ENCODE results near the gene ROBO4.
A peak's percentile ranks its signal among the peaks of the same experiment; 100 is the strongest.

The ROBO4 gene

DNA sequence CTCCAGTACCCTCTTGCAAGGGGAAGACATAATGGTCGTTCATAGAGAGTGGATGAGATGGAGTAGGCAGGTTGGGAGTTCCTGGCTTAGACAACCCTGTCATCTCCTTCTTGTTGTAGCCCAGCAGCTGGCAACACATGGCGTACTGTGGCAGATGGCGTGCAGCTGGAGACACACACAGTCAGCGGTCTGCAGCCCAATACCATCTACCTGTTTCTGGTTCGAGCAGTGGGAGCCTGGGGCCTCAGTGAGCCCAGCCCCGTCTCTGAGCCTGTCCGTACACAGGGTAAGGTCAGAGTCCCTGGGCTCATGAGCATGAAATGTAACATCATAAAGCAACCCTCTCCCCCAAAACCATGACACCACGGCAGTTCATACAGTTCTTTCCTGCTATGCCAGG lies 23.7 kb downstream of the ROBO4 start:
- no peak for DNase-seq (ENCODE audit: low read depth in 2 of 2)

DNA sequence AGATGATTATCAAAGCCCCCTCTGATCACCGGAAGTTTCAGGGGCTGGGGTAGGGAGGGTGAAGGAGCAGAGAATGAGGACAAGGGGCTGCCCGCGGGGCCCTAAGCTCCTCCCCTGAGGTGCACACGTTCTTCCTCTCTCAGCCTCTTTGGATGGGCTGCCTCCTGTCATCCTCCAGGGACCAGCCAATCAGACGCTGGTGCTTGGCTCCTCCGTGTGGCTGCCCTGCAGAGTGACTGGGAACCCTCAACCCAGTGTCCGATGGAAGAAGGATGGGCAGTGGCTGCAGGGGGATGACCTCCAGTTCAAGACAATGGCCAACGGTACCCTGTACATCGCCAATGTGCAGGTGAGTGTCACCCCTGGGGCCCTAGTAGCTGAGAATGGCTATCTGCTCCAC lies 24.9 kb downstream of the ROBO4 start:
- no peak for DNase-seq (ENCODE audit: low read depth in 2 of 2)

DNA sequence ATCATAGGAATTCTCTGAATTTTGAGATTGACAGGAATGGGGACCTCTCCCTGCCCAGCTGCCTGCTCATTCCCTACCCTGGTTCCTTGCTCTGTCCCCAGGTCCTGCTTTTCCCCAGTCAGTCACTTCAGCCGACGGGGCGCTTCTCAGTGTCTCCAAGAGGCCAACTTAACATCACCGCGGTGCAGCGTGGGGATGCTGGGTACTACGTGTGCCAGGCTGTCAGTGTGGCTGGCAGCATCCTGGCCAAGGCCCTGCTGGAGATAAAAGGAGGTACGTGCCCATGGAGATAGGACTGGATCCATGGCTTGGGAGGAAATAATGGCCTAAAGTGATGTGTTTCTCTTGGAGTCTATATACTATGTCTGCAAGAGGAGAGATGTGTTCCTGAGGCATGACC lies 25.4 kb downstream of the ROBO4 start:
- DNase-seq (ENCODE audit: low read depth in 2 of 2) = no peak

DNA sequence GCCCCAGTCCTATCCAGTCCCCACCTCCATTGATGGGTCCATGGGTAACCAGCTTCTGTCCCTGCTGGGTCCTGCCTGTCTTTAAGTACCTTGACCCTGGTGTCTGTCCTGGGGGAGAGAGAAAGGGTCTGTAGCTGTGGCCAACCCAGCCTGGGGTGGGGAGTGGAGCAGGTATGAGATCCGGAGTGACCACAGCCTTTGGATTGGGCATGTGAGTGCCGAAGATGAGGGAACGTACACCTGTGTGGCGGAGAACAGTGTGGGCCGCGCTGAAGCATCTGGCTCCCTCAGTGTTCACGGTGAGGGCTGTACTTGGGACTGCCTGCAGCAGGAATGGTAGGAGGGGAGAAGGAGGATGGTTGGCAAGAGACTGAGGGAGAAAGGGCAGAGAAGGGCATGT lies 27.2 kb downstream of the ROBO4 start:
- DNase-seq (ENCODE audit: low read depth in 2 of 2) = no peak

DNA sequence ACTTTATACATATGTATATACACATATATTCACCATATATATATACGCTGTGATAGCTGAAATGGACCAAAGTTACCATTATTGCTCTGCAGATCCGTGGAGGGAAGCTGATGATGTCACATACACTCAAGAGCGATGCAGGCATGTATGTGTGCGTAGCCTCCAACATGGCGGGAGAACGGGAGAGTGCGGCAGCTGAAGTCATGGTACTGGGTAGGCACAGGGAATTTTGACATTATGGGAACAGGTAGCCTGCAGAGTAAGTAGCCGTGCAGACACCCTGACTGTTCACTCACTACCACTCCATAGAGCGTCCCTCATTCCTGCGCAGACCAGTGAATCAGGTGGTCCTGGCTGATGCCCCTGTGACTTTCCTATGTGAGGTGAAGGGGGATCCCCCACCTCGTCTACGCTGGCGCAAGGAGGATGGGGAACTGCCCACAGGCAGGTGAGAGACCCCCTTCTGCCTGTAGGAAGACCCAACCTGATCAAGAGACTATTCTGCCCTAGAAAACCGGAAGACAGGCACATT lies 27.7 kb downstream of the ROBO4 start:
- DNase-seq (ENCODE audit: low read depth in 2 of 2) = no peak

DNA sequence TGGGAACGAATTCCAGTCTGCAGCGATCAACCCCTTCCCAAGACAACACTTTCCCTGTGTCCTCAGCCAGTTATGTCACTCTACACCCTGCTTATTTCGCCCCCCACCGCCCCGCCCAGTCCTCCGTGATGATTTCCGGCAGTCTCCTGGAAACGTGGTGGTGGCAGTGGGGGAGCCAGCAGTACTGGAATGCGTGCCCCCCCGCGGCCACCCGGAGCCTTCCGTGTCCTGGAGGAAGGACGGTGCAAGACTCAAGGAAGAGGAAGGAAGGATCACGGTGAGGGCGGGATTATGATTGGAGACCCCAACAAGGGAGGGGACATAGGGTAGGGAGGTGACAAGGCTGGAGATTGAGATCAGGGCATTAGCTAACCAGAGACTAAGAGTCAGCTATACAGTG lies 28.3 kb downstream of the ROBO4 start:
- no peak for DNase-seq (ENCODE audit: low read depth in 2 of 2)

DNA sequence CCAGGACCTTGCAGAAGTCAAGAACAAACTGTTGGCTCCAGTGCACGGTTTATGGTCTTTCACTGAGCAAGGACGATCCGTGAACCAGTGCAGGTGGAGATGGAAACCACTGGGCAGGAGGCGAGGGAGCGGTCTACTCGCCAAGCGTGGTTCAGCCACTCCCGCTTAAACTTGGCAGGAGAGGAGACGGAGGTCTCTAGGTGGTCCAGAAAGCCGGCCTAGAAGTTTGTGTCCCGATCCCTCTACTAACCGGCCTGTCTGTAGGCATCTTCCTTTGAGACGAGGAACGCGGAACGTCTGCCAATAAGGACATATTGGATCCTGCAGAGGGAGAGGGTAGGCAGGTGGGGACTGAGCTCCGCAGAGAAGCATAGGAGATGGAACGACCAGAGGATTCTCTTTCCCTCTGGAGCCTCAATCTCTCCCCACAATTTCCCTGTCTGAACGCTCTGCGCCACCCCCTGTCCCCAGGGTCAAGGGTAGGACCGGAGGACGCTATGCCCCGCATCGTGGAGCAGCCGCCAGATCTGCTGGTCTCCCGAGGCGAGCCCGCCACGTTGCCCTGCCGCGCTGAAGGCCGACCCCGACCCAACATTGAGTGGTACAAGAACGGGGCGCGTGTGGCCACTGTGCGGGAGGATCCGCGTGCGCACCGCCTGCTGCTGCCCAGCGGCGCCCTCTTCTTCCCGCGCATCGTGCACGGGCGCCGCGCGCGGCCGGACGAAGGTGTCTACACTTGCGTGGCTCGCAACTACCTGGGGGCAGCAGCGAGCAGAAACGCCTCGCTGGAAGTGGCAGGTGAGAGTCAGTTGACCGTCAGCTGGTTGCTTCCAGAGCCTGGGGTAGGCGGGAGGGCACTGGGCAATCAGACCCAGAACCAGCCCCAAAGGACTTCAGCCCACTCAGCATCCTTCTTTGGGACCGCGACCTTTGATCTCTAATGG lies 29.1 kb downstream of the ROBO4 start:
- DNase-seq (ENCODE audit: low read depth in 2 of 2) = no peak

- DNase-seq (ENCODE audit: low read depth in 2 of 2) = no peak
Measured at GRCh38 chr11:124867700-124868099, 30.0 kb downstream of the ROBO4 start.

- DNase-seq (ENCODE audit: low read depth in 2 of 2) = peak in 1 of 2 donors; percentile 14
Measured at GRCh38 chr11:124865902-124866851, 31.5 kb downstream of the ROBO4 start.

- DNase-seq (ENCODE audit: low read depth in 2 of 2) = no peak
Measured at GRCh38 chr11:124865181-124865901, 32.3 kb downstream of the ROBO4 start, which contains the start of gene ROBO3. ROBO3 (plus strand) TSS chr11:124865432; CDS start chr11:124865578, 146 bp downstream.

GRCh38 chr11:124864892-124865180 lies 32.8 kb downstream of the ROBO4 start:
- DNase-seq (ENCODE audit: low read depth in 2 of 2) = no peak

DNA sequence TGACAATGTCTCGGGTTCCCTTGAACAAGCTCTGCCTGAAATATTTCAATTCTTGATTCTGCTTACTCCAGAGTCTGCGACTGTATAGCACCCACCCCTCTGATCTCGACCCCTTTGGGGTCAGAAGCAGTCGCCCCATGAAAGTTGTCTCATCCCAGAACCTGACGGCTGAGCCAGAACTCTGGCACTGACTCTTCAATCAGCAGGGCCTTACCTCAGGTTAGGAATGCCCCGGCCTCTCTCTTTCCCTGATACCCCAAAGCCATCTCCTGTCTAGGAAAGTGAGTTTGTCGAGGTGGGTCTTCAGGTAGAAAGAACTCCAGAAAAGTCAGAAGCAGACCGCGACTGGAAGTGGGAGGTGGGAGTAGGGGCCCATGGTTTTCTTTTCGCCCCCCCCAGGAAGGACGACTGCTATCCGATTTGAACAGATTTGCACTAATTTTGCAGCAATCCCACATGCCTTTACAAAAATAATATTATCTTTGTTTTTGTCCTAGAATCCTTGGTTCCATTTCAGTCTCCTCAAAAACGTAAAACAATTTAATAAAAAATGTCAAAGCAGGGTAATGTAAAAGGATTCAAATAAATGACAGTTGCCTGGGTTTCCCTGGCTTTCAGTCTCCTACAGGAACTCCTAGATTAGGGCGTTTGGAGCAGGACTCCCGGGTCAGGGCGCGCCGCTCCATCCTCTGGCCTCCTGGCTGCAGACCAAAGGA lies 33.3 kb downstream of the ROBO4 start:
- DNase-seq (ENCODE audit: low read depth in 2 of 2) = no peak

GRCh38 chr11:124863826-124864165 lies 33.9 kb downstream of the ROBO4 start:
- no peak for DNase-seq (ENCODE audit: low read depth in 2 of 2)

GRCh38 chr11:124863137-124863825 lies 34.4 kb downstream of the ROBO4 start:
- no peak for DNase-seq (ENCODE audit: low read depth in 2 of 2)

GRCh38 chr11:124861670-124862069 lies 36.0 kb downstream of the ROBO4 start:
- DNase-seq (ENCODE audit: low read depth in 2 of 2) = no peak

DNA sequence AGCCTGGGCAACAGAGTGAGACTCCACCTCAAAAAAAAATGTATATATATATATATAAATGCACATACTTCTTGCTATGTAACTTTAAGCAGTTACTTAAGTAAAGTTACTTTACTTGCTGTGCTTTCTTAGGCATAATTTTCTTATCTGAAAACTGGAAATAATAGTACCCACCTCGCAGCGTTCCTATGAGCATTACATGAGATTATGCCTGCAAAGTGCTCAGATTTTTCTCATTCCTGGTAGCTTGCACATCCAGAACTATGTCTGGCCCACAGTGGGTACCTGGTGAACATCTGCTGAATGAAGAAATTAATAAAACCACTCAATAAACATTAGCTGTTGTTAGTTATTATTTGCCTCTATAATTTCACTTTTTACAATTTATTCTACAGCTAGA lies 38.5 kb downstream of the ROBO4 start:
- no peak for DNase-seq (ENCODE audit: low read depth in 2 of 2)

GRCh38 chr11:124846070-124846673 lies 51.5 kb downstream of the ROBO4 start:
- DNase-seq (ENCODE audit: low read depth in 2 of 2) = no peak

GRCh38 chr11:124844664-124845079 lies 53.0 kb downstream of the ROBO4 start:
- DNase-seq (ENCODE audit: low read depth in 2 of 2) = no peak

DNA sequence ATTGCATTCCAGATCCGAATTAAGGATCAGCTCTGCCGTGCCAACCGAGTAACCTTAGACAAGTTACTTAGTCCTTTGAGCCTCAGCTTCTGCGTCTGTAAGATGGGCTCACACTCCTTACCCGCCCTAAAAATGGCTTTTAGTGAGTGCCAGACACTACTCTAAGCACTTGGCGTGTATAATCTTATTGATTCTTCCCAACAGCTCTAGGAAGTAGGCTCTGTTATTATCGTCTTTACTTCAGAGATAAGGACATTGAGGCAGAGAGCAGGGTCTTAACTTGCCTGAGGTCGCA lies 54.1 kb downstream of the ROBO4 start:
- no peak for DNase-seq (ENCODE audit: low read depth in 2 of 2)

DNA sequence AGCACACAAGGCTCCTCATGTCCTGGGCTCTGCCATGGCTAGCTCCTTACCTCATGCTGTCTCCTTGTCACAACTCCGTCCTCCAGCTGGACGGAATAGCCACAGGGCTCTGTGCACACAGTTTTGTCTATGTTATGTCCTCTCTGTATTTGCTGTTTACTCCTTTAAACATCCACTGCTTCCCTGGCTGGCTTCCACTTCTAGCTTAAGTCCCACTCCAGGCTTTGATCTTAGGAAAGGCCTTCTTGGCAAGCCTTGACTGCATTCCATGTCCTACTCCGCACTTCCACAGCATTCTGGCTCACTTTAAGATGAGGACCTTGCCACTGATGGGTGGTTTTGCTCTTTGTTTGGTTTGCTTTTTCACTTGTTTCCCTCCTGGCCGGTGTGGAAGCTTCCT lies 55.4 kb downstream of the ROBO4 start:
- DNase-seq (ENCODE audit: low read depth in 2 of 2) = no peak
